AG04449 (cell line): ENCODE data around the gene CORO6.

Source experiments
- CTCF ChIA-PET: fragments of 350-600 bp; formaldehyde crosslinking; extraction: SDS; loops from one replicate; lab custom pipeline; 2021; ENCODE audit warnings: antibody characterized with exemption; lab: Yijun Ruan, JAX
- POLR2A ChIA-PET: fragments of 400-600, 350-600 bp; formaldehyde crosslinking; extraction: SDS; loops from one replicate; lab custom pipeline; 2020; ENCODE audit warnings: antibody characterized with exemption, inconsistent platforms; lab: Yijun Ruan, JAX
- DNase-seq: peaks from one replicate; pipeline ENCODE4 v3.0.0-alpha.2; 2010; ENCODE audit warnings: low read depth, low spot score
- H3K4me3 ChIP-seq: 2 replicates; pipeline ENCODE4 v1.5.1; 2011; ENCODE audit warnings: low read depth, mild to moderate bottlenecking, control low read depth, low read length
- TF ChIP-seq, protein P1 (sequence below): IDR thresholded peaks from one replicate; pipeline ENCODE4 v1.5.1; 2011; ENCODE audit warnings: mild to moderate bottlenecking, moderate library complexity, low read length, control low read depth, inconsistent platforms; ENCODE audit not compliant: insufficient read depth; ENCODE audit errors: missing control alignments

CORO6 gene

DNA sequence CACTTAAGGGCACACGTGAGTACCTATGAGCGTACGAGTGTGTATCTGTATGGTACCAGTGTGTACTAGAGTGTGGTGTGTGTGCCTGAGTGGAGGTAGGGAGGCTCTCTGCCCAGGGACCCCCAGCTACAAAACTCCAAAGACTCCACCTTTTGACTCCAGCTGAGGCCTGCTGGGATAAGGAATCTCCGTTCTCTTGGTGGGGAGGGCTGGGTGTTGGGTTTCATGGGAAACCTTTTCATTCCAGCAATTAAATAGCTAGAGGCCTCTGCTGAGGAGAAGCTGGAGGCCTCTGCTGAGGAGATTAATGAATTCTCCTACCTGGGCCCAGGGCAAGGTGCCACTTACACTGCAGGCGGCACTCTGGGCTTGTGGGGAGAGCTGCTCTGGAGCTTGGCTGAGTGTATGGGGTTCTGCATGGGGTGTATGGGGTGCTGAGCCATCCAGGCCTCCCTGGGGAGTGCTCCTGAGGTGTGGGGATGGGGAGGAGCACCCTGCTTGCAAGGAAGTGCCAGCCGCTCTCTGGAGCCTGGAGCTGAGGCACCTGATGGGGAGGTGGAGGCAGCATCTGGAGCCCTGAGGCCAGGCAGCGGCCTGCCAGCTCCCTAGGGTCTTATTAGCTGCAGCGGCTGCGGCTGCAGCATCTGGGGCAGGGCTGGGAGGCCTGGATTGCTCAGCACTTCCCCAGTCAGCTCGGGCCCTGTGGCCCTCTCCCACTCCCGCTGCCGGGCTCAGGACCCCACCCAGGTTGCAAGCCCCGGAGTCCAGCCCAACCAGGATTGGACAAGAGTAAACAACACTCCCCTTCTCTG, 25.1 kb downstream of the CORO6 start:
- no peak overlapping the region for H3K4me3 ChIP-seq
- ChIA-PET POLR2A (no interaction called here), CTCF (interaction anchor here (1.9 to 4.3 kb wide), 4 partner anchors 17 to 228 kb away, joined by 8 to 26 read pairs (median 18); no protein-coding TSS in a partner anchor)
- no peak for DNase-seq
- TF ChIP-seq, protein P1, sequence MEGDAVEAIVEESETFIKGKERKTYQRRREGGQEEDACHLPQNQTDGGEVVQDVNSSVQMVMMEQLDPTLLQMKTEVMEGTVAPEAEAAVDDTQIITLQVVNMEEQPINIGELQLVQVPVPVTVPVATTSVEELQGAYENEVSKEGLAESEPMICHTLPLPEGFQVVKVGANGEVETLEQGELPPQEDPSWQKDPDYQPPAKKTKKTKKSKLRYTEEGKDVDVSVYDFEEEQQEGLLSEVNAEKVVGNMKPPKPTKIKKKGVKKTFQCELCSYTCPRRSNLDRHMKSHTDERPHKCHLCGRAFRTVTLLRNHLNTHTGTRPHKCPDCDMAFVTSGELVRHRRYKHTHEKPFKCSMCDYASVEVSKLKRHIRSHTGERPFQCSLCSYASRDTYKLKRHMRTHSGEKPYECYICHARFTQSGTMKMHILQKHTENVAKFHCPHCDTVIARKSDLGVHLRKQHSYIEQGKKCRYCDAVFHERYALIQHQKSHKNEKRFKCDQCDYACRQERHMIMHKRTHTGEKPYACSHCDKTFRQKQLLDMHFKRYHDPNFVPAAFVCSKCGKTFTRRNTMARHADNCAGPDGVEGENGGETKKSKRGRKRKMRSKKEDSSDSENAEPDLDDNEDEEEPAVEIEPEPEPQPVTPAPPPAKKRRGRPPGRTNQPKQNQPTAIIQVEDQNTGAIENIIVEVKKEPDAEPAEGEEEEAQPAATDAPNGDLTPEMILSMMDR: no peak

DNA sequence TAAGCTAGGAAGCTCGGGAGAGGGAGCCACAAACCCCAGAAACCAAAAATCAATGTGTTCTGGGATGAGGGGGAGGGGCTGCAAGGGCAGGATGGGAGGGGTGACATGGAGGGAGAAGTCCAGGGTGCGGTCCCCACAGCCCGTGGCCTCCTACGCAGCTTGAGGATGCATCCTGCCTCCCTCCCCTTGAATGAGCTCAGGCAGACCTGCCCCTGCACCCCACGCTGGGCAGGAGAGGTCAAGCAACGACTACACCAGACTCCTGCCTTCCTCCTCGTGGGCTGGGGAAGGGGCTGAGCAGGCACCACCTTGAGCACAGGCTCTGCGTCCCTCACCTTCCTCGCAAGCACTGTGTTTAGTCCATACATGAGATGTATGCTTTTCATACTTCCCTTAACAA, 25.9 kb downstream of the CORO6 start:
- TF ChIP-seq, protein P1: no peak
- CTCF ChIA-PET: interaction anchor here (1.9 to 4.3 kb wide), 4 partner anchors 16 to 227 kb away, joined by 8 to 26 read pairs (median 18); no protein-coding TSS in a partner anchor
- H3K4me3 ChIP-seq: no peak overlapping the region
- DNase-seq: no peak
- POLR2A ChIA-PET: no interaction called here

DNA sequence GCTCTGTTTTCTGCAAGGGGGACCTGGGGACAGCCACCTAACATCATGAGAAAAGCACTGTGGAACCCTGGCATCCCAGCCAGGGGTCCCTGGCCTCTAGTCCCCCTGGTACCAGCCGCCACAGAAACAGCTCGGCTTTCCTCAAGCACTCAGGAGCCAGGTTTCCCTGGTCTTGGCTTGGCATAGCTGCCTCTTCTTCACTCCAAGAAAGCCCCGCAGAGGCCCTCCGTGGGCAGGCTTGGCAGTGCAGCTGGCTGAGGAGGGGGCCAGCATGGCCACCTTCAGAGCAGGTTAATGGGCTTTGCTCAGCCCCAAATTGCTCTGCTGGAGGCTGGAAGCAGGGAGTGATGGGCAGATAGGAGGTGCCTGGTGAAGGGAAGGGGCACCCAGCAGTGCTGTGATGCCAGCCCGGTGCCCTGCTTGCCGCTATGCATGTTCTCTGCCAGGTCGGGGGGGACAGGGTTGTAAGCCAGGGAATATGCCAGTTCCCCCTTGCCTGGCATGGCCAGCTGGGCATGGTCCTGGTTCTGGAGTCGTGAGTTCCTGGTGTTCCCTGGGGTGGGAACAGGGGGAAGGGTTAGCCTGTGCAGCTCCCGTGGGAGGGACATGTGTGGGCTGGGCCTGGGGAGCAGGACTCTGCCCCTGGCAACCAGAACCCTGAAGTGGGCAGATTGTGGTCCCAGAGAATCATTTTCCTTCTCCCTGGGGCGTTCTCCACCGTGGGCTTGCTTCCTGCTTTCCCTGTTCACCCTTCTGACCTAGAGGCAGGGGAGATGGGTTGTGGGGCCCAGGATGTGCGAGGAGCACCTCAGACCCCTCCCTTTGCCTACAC, 26.6 kb downstream of the CORO6 start:
- no peak for DNase-seq
- POLR2A ChIA-PET: no interaction called here
- CTCF ChIA-PET: interaction anchor here (1.0 to 4.3 kb wide), 4 partner anchors 15 to 226 kb away, joined by 3 to 26 read pairs (median 18); no protein-coding TSS in a partner anchor
- TF ChIP-seq, protein P1: no peak
- no peak overlapping the region for H3K4me3 ChIP-seq

DNA sequence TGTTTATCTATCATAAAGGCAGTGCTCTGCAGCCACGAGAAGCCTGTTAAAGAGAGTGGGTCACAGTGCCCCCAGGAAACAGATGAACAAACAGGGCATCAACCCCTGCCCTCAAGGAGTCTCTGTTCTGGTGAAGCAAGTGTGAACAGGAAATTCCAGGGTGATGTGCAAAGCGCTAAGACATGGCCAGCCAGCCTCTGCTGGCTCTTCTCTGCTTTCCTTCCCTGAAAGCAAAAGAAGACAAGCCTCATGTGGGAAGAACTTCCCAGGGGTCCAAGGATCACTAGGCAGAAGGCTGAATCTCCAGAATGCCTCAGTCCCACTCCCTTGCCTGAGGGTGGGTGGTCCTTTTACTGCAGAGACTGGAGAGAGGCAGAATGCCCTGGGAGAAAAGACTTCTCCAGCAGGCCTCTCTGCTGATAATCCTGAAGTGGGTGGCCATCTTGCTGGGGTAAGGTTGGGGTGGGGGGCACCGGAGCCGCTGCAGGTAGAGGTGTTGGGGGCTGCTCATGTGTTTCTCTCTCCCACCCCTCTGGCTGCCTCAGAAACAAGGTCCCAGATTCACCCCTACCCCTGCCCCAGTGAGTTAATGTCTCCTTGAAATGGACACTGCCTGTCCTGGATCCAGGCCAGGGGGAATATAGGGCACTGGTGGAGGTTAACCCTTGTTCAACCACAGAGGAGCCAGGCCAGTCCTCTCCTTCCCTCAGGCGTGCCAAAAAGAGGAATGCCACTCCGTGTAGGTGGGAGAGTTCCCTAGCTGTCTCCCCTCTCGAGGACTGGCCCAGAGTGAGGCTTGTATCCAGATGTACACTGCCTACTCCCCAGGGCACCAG, 27.4 kb downstream of the CORO6 start:
- no peak for DNase-seq
- TF ChIP-seq, protein P1: no peak
- no peak overlapping the region for H3K4me3 ChIP-seq
- CTCF ChIA-PET: interaction anchor here (1.0 to 5.0 kb wide), 5 partner anchors 14 to 225 kb away, joined by 3 to 103 read pairs (median 26); no protein-coding TSS in a partner anchor
- POLR2A ChIA-PET: no interaction called here

DNA sequence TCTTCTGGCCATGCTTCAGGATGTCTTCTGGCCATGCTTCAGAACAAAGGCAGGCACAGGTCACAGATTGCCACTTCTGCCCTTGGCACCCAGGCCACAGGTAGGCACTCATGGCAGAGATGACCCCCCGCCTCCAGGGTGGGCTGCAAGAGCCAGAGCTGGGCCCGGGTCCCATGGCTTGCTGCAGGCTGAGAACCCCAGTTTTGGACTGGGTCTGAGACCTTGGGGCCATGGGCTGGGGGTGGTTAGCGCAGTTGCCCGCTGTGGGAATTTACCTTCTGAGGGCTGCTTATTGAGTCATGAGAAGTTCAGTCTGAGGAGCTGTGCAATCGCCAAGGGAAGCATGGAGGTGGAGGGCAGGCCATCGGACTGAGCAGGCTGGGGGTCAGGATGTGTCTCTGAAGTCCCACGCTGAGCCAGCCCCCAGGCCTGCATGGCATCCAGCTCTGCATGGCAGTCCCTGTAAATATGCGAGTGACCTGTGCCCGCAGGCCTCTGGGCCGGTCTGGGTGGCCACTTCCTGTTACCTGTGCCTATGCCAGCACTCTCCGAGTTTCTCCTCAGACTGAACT, 28.1 kb downstream of the CORO6 start:
- peak overlapping the region; percentile 63 for H3K4me3 ChIP-seq
- DNase-seq: no peak
- ChIA-PET POLR2A (no interaction called here), CTCF (interaction anchor here (1.0 to 5.0 kb wide), 7 partner anchors 10 to 498 kb away, joined by 4 to 103 read pairs (median 7); no protein-coding TSS in a partner anchor)
- TF ChIP-seq, protein P1: no peak
